ENCODE data around the gene KIAA1217.

GRCh38 chr10:24210501-24210900, 1.6 kb downstream of the KIAA1217 start:
- TF ChIP-seq EZH2 (IDR thresholded peaks at IDR 0.05; ENCODE audit: insufficient read depth, poor library complexity, severe bottlenecking) (no peak), EZH2phosphoT487 (IDR thresholded peaks at IDR 0.05; ENCODE audit: insufficient read depth, low read depth) (no peak)

All from GM23248 (cell line).